ENCODE results near the gene KDM6A. TPM values are rescaled to one million over a fixed set of nuclear protein-coding genes. Genes with fewer than 3 reads are reported as not detected.
"Not testable (repeated sequence)": the region's sequence is repeated elsewhere in the genome, so short reads cannot be mapped to it uniquely, and the experiment has no call there.

KDM6A gene
- polyA plus RNA-seq, 4 donors, result 25.7 to 31.5 (median 29.5) TPM

DNA sequence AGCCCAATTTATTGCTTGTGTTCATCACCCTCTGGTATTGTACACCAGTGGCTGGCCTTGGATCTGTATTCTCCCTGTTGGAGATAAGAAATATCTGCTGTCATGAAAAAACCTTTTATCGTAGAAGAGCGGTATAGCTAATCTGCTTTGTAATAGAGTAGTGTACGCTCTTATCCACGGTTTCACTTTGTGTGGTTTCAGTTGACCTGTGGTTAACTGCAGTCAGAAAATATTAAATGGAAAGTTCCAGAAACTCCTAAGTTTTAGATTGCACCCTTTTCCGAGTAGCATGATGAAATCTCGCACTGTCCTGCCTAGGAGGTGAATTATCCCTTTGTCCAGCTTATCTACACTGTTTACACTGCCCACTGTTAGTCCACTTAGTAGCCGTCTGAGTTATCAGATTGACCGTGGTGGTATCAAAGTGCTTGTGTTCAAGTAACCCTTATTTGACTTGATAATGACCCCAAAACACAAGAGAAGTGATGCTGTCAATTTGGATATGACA, 42.4 kb downstream of the KDM6A start:
- no peak for DNase-seq (ENCODE audit: low read depth in 4 of 4, low spot score in 3 of 4)

DNA sequence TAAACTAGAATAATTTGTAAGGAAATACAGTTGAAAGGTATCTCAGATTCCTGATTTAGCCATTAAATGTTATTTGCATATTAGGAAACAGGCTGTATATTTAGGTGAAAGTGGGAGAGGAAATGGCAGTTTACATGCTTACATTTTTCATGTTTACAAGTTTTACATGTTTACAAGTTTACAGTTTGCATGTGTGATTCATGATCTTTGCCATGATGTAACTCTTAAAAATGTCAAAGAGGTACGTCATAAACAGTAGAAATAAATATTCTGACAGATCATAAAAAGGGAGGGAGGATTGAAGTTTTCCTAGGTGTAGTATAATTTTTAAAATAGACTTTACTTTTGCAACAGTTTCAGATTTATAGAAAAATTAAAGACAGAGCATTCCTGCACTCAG, 45.7 kb downstream of the KDM6A start:
- DNase-seq (ENCODE audit: low read depth in 4 of 4, low spot score in 3 of 4), result no peak

DNA sequence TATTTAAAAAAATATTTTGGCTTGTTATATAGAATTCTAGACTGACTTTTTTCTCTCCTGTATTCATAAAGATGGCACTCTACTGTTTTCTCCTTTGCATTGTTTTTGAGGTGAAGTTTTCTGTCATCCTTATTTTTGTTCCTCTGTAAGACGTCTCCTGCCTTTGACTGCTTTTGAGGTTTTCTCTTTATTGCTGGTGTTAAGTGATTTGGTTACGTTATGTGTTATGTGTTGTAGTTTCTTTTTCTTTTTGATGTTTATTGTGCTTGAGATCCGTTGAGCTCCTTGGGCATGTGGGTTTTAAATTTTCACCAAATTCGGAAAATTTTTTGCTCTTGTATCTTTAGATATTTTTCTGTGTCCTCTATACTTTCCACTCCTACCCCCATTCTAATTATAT, 50.0 kb downstream of the KDM6A start:
- no peak for DNase-seq (ENCODE audit: low read depth in 4 of 4, low spot score in 3 of 4)

DNA sequence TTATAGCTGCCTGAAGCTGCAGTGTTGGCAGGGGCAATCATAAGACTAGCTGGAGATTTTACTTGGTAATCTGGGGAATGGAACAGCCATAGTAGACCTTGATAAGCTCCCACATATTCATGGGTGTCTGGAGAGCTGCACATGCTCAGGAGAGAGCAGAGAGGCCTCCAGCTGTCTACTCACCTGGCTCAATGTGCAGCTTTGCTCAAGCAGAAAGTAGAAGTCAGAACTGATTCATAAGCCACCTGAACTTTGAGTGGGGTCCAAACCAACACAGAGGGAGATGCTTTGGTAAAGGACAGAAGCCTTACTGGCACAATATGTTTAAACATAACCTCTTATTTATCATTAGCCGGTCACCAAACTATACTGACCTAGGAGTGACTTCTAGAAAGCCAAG, 54.4 kb downstream of the KDM6A start:
- DNase-seq (ENCODE audit: low read depth in 4 of 4, low spot score in 3 of 4), result no peak

DNA sequence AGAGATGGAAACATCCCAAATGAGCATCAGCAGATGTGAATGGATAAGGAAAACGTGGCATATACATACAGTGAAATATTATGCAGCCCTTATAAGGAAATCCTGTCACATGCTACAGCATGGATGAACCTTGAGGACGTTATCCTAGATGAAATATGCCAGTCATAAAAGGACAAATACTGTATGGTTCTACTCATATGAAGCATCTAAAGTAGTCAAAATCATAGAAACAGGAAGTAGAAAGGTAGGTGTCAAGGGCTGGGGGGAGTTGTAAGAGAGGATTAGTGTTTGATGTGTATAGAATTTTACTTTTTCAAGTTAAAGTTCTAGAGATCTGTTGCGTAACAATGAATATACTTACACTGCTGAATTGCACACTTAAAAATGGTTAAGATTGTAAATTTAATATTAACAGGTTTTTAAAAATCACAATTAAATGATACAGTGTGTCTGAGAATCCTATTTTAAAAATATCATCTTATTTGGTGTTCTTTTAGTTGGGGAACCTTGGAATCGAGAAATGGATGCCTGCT, 58.5 kb downstream of the KDM6A start:
- no peak for DNase-seq (ENCODE audit: low read depth in 4 of 4, low spot score in 3 of 4)

DNA sequence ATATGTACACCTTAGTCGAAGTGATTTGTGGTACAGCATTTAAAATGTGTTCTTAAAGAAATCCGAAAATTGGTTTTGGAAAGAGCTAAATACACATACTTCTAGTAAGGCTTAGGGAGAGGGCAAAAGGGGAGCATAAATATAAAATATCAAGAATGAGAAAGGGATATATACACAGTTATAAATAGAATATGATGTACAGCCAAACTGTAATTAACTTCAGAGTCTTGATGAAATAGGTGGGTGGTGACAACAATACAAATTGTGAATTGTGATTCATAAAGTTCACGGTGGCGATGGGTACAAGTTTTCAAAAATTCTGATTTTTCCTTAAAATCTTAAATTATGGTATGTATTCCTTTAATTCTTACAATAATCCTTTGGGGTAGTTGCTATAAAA, 62.2 kb downstream of the KDM6A start:
- no peak for DNase-seq (ENCODE audit: low read depth in 4 of 4, low spot score in 3 of 4)

DNA sequence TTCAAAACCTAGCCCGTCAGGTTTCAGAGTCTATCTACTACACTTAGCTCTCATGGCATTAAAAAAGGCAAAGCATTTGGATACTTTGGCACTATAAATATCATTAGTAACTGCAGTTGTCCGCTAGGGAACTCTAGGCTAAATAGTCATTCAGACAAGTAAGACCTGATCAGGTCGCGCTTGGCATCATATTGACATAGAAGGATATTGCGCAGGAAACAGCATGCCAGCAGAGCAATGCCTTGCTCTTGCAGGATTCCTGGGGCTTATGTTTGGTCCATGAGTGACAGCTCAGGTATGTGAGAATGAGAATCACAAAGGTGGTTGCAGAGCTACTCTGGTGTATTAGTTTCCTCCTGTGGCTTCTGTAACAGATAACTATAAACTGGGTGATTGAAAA, 62.7 kb downstream of the KDM6A start:
- DNase-seq (ENCODE audit: low read depth in 4 of 4, low spot score in 3 of 4), result no peak

DNA sequence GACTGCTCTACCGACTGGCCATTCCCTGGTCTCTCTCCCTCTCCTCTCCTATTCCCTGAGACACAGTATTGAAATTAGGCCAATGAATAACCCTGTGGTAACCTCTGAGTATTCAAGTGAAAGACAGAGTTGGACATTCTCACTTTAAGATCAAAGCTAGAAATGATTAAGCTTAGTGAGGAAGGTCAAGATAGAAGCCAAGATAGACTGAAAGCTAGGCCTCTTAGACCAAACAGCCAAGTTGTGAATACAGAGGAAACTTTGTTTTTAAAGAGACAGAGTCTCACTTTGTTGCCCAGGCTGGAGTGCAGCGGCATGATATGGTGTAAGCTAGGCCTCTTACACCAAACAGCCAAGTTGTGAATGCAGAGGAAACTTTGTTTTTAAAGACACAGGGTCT, 64.6 kb downstream of the KDM6A start:
- no peak for DNase-seq (ENCODE audit: low read depth in 4 of 4, low spot score in 3 of 4)

DNA sequence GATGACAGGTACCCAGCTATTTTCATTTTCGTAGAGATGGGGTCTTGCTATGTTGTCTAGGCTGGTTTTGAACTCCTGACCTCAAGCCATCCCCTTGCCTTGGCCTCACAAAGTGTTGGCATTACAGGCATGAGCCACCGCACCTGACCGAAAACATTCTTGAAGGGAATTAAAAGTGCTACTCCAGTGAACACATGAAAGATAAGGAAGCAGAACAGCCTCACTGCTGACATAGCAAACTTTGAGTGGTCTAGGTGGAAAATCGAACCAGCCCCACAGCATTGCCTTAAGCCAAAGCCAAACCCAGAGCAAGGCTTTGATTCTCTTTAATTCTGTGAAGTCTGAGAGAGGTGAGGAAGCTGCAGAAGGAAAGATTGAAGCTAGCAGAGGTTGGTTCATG, 65.1 kb downstream of the KDM6A start:
- DNase-seq (ENCODE audit: low read depth in 4 of 4, low spot score in 3 of 4), result no peak

DNA sequence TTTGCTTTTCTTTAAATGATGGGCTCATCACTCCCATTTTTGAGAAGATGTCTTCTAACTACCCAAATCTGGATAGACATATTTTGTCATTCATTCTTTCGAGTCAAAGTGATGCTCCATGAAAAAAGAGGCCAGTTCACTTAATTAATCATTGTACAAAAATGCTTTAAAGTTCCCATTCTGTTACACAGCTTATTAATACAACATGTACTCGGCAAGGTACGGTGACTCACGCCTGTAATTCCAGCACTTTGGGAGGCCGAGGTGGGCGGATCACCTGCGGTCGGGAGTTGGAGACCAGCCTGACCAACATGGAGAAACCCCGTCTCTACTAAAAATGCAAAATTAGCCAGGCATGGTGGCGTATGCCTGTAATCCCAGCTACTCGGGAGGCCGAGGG, 67.6 kb downstream of the KDM6A start:
- DNase-seq (ENCODE audit: low read depth in 4 of 4, low spot score in 3 of 4), result not testable (repeated sequence)

DNA sequence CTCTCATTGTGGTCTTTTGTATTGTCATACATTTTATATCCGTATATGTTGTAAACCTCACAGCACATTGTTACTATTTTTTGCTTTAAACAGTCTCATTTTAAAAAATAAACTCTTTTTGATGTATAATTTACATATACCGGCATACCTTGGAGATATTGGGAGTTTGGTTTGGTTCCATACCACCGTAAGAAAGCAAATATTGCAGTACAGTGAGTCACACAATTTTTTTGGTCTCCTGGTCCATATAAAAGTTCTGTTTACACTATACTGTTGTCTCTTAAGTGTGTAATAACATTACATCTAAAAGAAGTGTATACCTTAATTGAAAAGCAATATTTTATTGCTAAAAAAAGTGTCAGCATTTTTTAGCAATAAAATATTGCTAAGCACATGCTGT, 70.0 kb downstream of the KDM6A start:
- no peak for DNase-seq (ENCODE audit: low read depth in 4 of 4, low spot score in 3 of 4)

DNA sequence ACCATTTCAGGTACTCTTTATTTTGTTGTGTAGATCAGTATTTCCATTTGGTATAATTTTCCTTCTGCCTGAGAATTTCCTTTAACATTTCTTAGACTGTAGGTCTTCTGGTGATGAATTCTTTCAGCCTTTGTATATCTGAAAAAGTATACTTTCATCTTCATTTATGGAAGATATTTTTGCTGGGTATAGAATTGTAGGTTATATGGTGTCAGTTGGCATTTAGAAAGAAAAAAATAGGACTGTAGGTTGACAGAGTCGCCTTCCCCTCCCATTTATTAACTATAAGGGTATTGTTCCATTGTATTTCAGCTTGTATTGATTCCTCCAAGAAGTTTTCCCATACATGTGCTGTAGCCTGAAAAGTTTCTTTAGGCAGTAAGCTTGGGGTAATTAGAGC, 71.9 kb downstream of the KDM6A start:
- DNase-seq (ENCODE audit: low read depth in 4 of 4, low spot score in 3 of 4), result no peak

DNA sequence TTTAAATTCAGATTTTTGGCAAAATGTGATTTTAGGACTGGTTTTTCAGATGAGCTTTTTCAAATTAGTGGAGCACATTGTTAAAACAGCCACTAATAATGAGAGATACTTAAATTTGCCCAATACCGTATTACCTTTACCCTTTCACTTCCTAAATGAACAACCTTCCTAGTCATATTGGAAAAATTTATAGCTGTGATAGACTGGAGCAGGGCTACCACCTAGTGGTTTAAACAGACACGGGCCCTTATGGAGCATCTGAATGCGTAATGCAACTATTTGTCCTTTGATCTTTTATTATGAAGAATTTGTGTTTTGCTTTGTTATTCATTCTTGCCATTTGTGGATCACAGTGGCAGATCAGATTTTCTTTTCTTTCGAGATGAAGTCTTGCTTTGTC, 72.7 kb downstream of the KDM6A start:
- no peak for DNase-seq (ENCODE audit: low read depth in 4 of 4, low spot score in 3 of 4)

DNA sequence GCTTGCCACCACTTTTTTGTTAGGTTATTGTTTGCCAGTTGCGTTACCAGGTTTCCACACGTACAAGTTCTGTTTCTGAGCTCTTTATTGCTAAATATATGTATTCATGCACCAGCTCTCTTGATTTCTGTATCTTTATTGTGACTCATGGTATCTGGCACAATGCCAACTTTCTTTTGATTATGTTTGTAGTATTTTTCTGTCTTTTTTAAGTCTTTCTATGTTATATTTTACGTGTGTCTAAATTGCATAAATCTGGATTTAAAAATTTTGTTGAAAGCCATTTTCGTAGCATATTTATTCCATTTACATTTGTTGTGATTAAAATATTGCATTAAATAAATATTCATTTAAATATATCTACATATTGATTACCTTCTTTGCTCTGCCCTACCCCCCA, 73.8 kb downstream of the KDM6A start:
- DNase-seq (ENCODE audit: low read depth in 4 of 4, low spot score in 3 of 4), result no peak

DNA sequence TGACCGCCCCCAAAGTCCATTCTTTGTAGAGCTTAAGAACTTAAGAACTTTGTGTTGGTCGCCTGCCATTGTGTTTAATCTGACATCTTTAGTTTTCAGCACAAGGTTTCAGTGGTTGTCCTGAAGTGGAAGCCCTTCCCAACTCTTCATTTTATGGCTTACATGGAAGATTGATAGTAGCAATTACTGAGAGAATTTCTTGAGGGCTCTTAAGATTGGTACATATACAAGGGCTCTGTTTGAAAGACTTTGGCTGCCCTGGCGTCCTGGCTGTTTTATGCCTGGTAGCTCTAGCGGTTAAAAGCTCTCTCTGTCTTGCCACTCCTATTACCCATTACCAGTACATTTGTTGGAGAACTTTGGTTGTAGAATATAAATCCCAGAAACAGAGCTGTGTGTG, 75.0 kb downstream of the KDM6A start:
- DNase-seq (ENCODE audit: low read depth in 4 of 4, low spot score in 3 of 4), result no peak

DNA sequence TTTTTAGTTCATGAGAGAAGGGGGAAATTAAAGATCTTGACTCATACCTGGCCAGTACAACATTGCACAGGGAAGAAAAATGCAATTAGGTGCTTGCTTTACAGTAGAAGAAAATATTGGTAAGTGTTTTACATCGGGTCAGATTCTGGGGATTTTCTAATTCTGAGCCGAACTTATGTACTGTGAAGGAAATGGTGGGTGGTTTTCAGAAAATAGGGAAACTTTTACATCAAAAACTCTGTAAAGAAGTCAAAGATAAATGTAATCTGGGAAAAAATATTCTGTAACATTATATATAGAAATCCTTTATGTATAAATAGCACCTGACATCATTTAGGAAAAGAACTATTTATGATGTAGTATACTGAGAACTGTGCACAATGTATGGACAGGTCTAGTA, 75.4 kb downstream of the KDM6A start:
- no peak for DNase-seq (ENCODE audit: low read depth in 4 of 4, low spot score in 3 of 4)

DNA sequence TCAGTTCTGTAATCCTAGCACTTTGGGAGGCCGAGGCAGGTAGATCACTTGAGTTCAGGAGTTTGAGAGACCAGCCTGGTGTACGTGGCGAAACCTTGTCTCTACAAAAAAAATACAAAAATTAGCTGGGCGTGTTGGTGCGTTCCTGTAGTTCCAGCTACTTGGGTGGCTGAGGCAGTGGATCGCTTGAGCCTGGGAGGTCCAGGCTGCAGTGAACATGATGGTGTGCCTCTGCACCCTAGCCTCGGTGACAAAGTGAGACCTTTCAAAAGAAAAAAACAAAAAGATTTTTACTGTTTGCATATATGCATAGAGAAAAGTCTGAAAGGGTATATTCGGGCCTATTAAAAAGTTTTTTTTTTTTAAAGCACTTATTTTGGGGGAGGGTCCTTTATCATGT, 76.1 kb downstream of the KDM6A start:
- DNase-seq (ENCODE audit: low read depth in 4 of 4, low spot score in 3 of 4), result no peak

DNA sequence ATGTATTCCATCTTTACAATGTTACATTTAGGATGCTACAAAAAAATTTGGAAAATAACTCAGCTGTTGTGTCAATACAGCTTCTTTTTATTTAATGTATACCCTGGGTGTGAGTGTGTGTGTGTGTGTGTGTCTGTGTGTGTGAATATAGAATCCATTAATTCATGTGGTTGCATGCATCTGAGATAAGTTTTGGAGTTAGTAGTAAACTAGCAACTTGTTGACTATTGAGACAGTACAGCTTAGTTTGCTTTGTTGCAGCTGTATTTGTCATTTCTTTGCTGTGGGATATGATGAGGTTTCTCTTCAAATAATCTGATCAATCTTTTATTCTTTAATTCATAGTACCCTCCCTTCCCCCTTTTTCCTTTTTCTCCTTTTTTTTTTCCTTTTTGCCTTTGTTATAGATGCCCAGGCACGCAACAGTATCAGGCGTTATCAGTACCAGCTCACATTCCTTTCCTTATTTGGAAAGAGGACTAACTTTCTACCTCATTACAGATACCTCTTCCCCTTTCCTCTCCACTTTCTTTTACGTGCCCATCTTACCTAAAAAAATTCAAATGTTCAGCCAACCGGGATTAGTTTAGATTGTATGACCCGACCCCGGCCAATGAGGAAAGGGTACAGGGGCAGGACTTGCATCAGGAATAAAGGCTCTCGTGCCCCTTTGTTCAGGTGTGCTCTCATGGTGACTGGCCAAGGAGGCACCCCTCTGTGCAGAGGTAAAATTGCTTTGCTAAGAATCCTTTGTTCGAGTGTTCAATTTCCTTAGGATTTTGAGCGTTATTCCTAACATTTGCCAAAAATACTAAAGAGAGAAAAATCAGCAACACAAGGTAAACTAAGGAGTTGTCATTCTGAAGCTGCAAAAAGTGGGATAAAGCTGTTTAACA, 77.7 kb downstream of the KDM6A start:
- not testable (repeated sequence) for DNase-seq (ENCODE audit: low read depth in 4 of 4, low spot score in 3 of 4)

DNA sequence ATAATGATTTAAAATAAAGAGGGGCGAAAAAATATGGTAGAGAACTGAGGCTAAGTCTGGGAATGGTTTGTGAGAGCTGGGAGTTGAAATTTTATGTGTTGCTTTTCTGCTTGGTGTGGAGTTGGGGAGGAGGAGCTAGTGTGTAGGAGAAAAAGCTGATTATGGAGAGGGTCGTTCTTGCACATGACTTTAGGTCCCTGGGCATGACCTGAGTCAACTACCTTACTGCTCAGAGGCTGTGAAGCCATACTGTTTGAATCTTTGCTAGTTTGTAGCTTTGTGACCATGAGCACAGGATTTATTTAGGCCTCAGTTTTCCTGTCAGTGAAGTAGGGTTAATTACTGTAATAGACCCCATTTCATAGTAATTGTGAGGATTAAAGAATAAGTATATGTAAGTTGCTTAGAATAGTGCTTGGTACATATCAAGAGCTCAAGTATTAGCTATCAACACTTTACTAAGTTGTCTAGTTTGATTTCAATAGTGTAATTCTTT, 78.6 kb downstream of the KDM6A start:
- no peak for DNase-seq (ENCODE audit: low read depth in 4 of 4, low spot score in 3 of 4)

DNA sequence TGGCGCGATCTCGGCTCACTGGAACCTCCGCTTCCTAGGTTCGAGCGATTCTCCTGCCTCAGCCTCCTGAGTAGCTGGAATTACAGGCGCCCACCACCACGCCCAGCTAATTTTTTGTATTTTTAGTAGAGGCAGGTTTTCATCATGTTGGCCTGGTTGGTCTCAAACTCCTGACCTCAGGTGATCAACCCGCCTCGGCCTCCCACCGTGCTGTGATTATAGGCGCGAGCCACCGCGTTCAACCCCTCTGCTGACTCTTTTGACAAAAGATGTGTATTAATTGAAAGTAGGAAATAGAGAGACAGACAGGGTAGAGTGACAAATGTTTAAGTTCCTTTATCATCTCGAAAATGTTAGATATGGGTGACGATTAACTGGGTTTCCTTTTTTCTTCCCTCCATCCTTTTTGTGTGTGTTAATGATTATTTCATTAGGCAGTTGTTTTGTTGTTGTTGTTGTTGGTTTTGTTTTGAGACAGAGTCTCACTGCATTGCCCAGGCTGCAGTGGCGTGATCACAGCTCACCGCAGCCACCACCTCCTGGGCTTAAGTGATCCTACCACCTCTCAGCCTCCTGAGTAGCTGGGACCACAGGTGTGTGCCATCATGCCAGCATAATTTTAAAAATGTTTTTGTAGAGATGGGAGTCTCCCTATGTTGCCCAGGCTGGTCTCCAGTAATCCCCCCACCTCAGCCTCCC, 79.5 kb downstream of the KDM6A start:
- no peak for DNase-seq (ENCODE audit: low read depth in 4 of 4, low spot score in 3 of 4)

DNA sequence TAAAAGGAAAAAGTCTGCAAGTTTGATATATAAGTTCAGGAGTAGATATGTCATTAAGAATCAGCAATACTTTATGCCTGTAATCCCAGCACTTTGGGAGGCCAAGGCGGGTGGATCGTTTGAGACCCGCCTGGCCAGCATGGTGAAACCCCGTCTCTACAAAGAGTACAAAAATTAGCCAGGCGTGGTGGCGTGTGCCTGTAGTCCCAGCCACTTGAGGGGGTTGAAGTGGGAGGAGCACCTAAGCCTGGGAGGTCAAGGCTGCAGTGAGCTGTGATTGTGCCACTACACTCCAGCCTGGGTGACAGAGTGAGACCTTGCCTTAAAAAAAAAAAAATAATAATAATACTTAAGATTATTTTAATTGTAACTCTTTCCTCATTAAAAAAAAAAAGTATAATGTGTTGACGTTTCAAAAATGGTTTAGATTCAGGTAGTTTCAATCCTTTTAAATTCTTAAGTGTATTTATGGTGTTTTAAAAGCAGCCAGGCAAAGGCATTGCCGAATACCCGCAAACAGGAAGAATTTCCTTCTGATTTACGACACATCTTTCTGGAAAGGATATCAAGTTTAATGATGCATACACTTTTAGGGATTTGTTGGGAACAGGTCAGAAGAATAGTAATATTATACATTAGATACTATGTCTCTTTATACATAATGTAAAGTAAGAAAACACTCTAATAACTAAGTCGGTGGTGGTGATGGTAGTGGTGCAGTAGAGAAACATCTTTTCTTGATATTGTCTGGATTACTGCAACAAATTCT, 80.9 kb downstream of the KDM6A start:
- DNase-seq (ENCODE audit: low read depth in 4 of 4, low spot score in 3 of 4), result peak in 1 of 4 donors; percentile 12

All from right renal pelvis (tissue), 4 donors.